ENCODE data around the gene PLEKHA6.

- TF ChIP-seq CTCF (IDR thresholded peaks at IDR 0.05) (no peak), POLR2A (IDR thresholded peaks at IDR 0.05) (no peak)
These were observed 184.8 kb downstream of the PLEKHA6 start for GRCh38 chr1:204174958-204175357.

All from right lobe of liver (tissue), 4 donors.